Liver (tissue), 3 donors: Measurements from ENCODE around the gene ITM2C.

ENCODE experiments used
- CTCF ChIP-seq: fragments of 150-350 bp; IDR thresholded peaks from 2 replicates; pipeline ENCODE4 v1.5.1; 2017; ENCODE audit warnings: improper control_type of control experiment, low read depth, low read length; ENCODE audit not compliant: missing input control
- GABPA ChIP-seq, 2 donors: IDR thresholded peaks in 1 of 2; conservative IDR thresholded peaks in 1 of 2; 2 replicates each; pipeline ENCODE4 v1.6.1; 2016; ENCODE audit warnings: antibody characterized with exemption in 2 of 2, mild to moderate bottlenecking in 1 of 2, moderate library complexity in 1 of 2
- HNF4G ChIP-seq: IDR thresholded peaks from 2 replicates; pipeline ENCODE4 v1.6.1; 2016; ENCODE audit warnings: antibody characterized with exemption
- MAX ChIP-seq: IDR thresholded peaks from 2 replicates; pipeline ENCODE4 v1.6.1; 2016; ENCODE audit warnings: antibody characterized with exemption
- REST ChIP-seq: IDR thresholded peaks from 2 replicates; pipeline ENCODE4 v1.6.1; 2016; ENCODE audit warnings: antibody characterized with exemption, mild to moderate bottlenecking
- TAF1 ChIP-seq: conservative IDR thresholded peaks from 2 replicates; pipeline ENCODE4 v1.6.1; 2016; ENCODE audit warnings: antibody characterized with exemption, mild to moderate bottlenecking
- YY1 ChIP-seq: IDR thresholded peaks from 2 replicates; pipeline ENCODE4 v1.6.1; 2016; ENCODE audit warnings: antibody characterized with exemption, mild to moderate bottlenecking
- ZBTB33 ChIP-seq: IDR thresholded peaks from 2 replicates; pipeline ENCODE4 v1.6.1; 2016; ENCODE audit warnings: antibody characterized with exemption
- donor health status: healthy.
- donor health status: healthy.

GRCh38 chr2:230874876-230875275, 10.1 kb downstream of the ITM2C start:
- TF ChIP-seq CTCF (no peak), REST (no peak), ZBTB33 (no peak), TAF1 (no peak), MAX (no peak), YY1 (no peak), HNF4G (no peak), GABPA (IDR thresholded peaks at IDR 0.05 in 1 of 2, conservative IDR thresholded peaks at IDR 0.05 in 1 of 2) (no peak)
